Thyroid gland (tissue), 4 donors: Measurements from ENCODE around the gene RPL22L1.

Source experiments
- POLR2A ChIP-seq, 2 donors: fragments of 450-650 bp; IDR thresholded peaks; one replicate each; pipeline ENCODE4 v1.6.1; 2017; ENCODE audit warnings: antibody characterized with exemption in 2 of 2, mild to moderate bottlenecking in 2 of 2, moderate library complexity in 1 of 2
- TF ChIP-seq, protein P1 (sequence below), 6 experiments: fragments of 200-600 bp in 3 of 6; fragments of 450-650 bp in 3 of 6; sonication (generic) in 3 of 6; IDR thresholded peaks; one replicate each; pipeline ENCODE4 v1.5.1; 2016 to 2019; ENCODE audit warnings: antibody characterized with exemption in 6 of 6, mild to moderate bottlenecking in 2 of 6, inconsistent platforms in 1 of 6, moderate library complexity in 1 of 6

DNA sequence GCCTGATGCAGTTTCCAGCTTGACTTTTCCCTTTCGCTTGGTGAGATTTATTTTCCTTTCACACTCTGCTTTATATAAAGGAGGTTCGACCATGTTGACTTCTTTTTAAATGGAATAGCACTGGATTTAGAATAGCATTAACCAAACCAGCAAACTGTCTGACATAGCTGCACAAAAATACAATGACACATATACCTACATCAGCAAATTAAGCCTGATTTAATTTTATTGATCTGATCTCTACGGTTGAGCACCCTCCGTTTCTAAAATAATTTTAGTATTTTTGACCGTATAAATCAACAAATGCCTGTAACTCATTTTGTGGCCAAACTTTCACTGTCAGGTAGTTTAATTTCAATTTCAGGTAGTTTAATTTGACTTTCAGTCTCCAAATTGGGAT, 44.2 kb upstream of the RPL22L1 start:
- no peak for TF ChIP-seq POLR2A (IDR thresholded peaks at IDR 0.05)
- TF ChIP-seq, protein P1, sequence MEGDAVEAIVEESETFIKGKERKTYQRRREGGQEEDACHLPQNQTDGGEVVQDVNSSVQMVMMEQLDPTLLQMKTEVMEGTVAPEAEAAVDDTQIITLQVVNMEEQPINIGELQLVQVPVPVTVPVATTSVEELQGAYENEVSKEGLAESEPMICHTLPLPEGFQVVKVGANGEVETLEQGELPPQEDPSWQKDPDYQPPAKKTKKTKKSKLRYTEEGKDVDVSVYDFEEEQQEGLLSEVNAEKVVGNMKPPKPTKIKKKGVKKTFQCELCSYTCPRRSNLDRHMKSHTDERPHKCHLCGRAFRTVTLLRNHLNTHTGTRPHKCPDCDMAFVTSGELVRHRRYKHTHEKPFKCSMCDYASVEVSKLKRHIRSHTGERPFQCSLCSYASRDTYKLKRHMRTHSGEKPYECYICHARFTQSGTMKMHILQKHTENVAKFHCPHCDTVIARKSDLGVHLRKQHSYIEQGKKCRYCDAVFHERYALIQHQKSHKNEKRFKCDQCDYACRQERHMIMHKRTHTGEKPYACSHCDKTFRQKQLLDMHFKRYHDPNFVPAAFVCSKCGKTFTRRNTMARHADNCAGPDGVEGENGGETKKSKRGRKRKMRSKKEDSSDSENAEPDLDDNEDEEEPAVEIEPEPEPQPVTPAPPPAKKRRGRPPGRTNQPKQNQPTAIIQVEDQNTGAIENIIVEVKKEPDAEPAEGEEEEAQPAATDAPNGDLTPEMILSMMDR (IDR thresholded peaks at IDR 0.05) = no peak
